Mesodermal cell (in vitro differentiated cells): Measurements from ENCODE around the gene ISG20L2.
"Not testable (repeated sequence)": the region's sequence is repeated elsewhere in the genome, so short reads cannot be mapped to it uniquely, and the experiment has no call there.

Experiments used
- H3K27ac ChIP-seq: 2 replicates; pipeline ENCODE4 v1.7.0; 2013; ENCODE audit warnings: mild to moderate bottlenecking, low read depth, low read length, moderate library complexity; ENCODE audit not compliant: severe bottlenecking
- H3K36me3 ChIP-seq: 2 replicates; pipeline ENCODE4 v1.7.1; 2013; ENCODE audit warnings: mild to moderate bottlenecking, low read length, moderate library complexity; ENCODE audit not compliant: control insufficient read depth, insufficient read depth
- H3K4me1 ChIP-seq: one replicate; pipeline ENCODE4 v1.7.1; 2013; ENCODE audit warnings: mild to moderate bottlenecking, low read length; ENCODE audit not compliant: insufficient read depth, control insufficient read depth, poor library complexity, severe bottlenecking
- H3K4me3 ChIP-seq: 2 replicates; pipeline ENCODE4 v1.7.0; 2013; ENCODE audit warnings: low read length, control low read depth, mild to moderate bottlenecking; ENCODE audit not compliant: insufficient read depth, poor library complexity, severe bottlenecking; ENCODE audit errors: extremely low read depth
- H3K9me3 ChIP-seq: 2 replicates; pipeline ENCODE4 v1.7.1; 2013; ENCODE audit warnings: mild to moderate bottlenecking, low read length, moderate library complexity; ENCODE audit not compliant: control insufficient read depth
- WGBS, 2 experiments: methylation state at CpG; one replicate each; pipeline ENCODE4 v1.1.5; 2013; ENCODE audit warnings: missing lambda C conversion rate in 2 of 2; ENCODE audit not compliant: insufficient coverage in 2 of 2; 5-methylcytosine and 5-hydroxymethylcytosine counted together

The ISG20L2 gene

DNA sequence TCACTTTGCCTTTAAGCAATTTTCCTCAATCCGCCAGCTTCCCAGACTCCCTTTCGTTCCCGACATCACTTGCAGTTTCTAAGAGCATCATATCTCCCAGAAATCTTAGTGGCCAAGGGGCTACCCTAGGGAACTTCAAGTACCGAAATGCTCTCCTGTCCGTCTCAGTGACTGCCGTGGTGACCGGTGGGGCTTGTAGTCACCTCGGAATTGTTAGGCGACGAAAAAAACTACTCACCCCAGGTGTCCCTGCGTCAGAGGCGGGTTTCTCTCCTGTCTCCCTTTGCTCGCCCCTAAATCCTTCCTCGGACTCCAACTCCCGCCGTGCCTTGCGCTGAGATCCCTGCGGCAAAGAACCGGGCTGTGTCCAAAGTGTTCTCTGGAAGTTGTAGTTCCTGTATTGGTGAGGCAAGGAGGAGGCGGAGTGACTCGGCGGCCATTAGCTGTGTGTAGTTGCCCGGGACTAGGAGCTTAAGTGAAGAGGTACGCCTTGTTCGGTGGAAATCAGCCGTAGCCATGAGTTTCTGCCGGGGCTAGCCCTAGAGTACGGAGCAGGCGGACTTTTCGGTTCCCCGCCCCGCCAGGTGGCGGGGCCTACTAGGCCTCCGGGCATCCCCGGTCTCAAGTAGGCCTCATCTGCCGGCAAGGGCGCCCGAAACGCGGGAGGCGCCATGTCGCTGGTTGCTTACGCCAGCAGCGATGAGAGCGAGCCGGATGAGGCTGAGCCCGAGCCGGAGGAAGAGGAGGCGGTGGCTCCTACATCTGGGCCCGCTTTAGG lies 38.7 kb upstream of the ISG20L2 start, which contains the start of gene PRCC:
Gene PRCC, plus strand, starts transcription at position 435 of the 778 bp plus-strand sequence. Its CDS starts 237 bp downstream, at position 672.
- H3K4me1 ChIP-seq, result peaks cover 16% of the 10 kb centered on the region
- peak within 1 kb of the TSS; percentile 88 for H3K4me3 ChIP-seq
- peak within 1 kb of the TSS; percentile 67 for H3K27ac ChIP-seq
- H3K36me3 ChIP-seq, result peaks cover 26% of the 10 kb centered on the region
- 0 to 1% methylated on average over 39 to 44 of the region's 50 CpGs for WGBS, 2 experiments
- H3K9me3 ChIP-seq, result no peaks in the 10 kb centered on the region

GRCh38 chr1:156766298-156767100 lies 37.9 kb upstream of the ISG20L2 start:
- H3K27ac ChIP-seq, result peak overlapping the region; percentile 67
- H3K36me3 ChIP-seq, result peaks cover 23% of the 10 kb centered on the region
- whole genome bisulfite sequencing, 2 experiments, result 64 to 66% methylated on average over 13 of the region's 14 CpGs
- H3K9me3 ChIP-seq, result no peaks in the 10 kb centered on the region
- peak overlapping the region; percentile 88 for H3K4me3 ChIP-seq
- peaks cover 9% of the 10 kb centered on the region for H3K4me1 ChIP-seq

- Histone ChIP-seq H3K36me3 (peaks cover 15% of the 10 kb centered on the region), H3K4me1 (peaks cover 5% of the 10 kb centered on the region), H3K4me3 (no peak overlapping the region), H3K9me3 (no peaks in the 10 kb centered on the region), H3K27ac (no peak overlapping the region)
- WGBS, 2 experiments, result 97 to 98% methylated on average over 5 of the region's 5 CpGs
Observed at GRCh38 chr1:156765666-156766065, 37.1 kb upstream of the ISG20L2 start.

DNA sequence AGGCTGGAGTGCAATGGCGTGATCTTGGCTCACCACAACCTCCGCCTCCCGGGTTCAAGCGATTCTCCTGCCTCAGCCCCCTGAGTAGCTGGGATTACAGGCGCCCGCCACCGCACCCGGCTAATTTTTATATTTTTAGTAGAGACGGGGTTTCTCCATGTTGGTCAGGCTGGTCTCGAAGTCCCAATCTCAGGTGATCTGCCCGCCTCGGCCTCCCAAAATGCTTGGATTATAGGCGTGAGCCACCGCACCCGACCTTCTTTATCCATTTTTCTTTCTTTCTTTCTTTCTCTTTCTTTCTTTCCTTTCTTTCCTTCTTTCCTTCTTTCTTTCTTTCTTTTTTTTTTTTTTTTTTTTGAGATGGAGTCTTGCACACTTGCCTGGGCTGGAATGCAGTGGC lies 36.6 kb upstream of the ISG20L2 start:
- not testable (repeated sequence) for H3K4me3 ChIP-seq, H3K36me3 ChIP-seq, H3K27ac ChIP-seq, H3K4me1 ChIP-seq, H3K9me3 ChIP-seq
- WGBS, 2 experiments, result 99 to 100% methylated on average over 8 to 12 of the region's 15 CpGs

GRCh38 chr1:156760796-156761104 lies 32.2 kb upstream of the ISG20L2 start:
- 94 to 100% methylated on average over 3 to 4 of the region's 4 CpGs for WGBS, 2 experiments
- H3K36me3 ChIP-seq, result peaks cover 4% of the 10 kb centered on the region
- no peaks in the 10 kb centered on the region for H3K4me1 ChIP-seq
- H3K27ac ChIP-seq, result no peak overlapping the region
- H3K4me3 ChIP-seq, result no peak overlapping the region
- no peaks in the 10 kb centered on the region for H3K9me3 ChIP-seq

- WGBS, 2 experiments, result 57 to 75% methylated on average over 3 to 5 of the region's 6 CpGs
- no peak overlapping the region for H3K4me3 ChIP-seq
Observed at GRCh38 chr1:156760092-156760795, 31.7 kb upstream of the ISG20L2 start.

GRCh38 chr1:156757572-156758253 lies 29.1 kb upstream of the ISG20L2 start:
- H3K9me3 ChIP-seq, H3K27ac ChIP-seq, H3K36me3 ChIP-seq, H3K4me3 ChIP-seq, H3K4me1 ChIP-seq: not testable (repeated sequence)
- 100% methylated on average over 3 to 7 of the region's 10 CpGs for WGBS, 2 experiments

More at GRCh38 chr1:156760092-156760795, 31.7 kb upstream of the ISG20L2 start:
- Histone ChIP-seq H3K27ac (no peak overlapping the region), H3K36me3 (peaks cover 4% of the 10 kb centered on the region), H3K9me3 (no peaks in the 10 kb centered on the region), H3K4me1 (no peaks in the 10 kb centered on the region)

- peaks cover 4% of the 10 kb centered on the region for H3K36me3 ChIP-seq
- 100% methylated on average over 1 of the region's 1 CpG for WGBS, 2 experiments
- no peak overlapping the region for H3K4me3 ChIP-seq
- H3K9me3 ChIP-seq, result no peaks in the 10 kb centered on the region
- no peak overlapping the region for H3K27ac ChIP-seq
- no peaks in the 10 kb centered on the region for H3K4me1 ChIP-seq
Observed at GRCh38 chr1:156756355-156756754, 27.8 kb upstream of the ISG20L2 start.

DNA sequence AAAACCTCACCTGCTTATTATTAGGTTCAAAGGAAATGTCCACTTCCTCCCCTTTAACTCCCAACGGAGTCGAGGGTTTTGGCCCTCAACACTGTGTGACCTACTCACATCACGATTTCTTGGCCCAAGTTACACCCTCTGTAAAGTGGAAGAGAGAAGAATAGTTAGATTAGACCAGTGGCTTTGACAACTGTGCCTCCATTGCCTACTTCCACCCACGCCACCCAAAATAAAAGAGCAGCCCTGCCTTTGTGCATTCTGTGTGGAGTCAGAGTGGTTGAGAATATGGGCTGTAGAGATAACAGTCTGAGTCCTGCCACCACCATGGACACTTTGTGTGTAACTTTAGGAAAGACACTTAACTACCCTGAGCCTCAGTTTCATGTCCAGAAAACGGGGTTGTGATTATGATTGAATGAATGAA lies 27.0 kb upstream of the ISG20L2 start:
- peaks cover 4% of the 10 kb centered on the region for H3K36me3 ChIP-seq
- no peak overlapping the region for H3K4me3 ChIP-seq
- no peak overlapping the region for H3K27ac ChIP-seq
- H3K4me1 ChIP-seq, result no peaks in the 10 kb centered on the region
- H3K9me3 ChIP-seq, result no peaks in the 10 kb centered on the region
- WGBS, 2 experiments, result 100% methylated on average over 1 of the region's 5 CpGs

DNA sequence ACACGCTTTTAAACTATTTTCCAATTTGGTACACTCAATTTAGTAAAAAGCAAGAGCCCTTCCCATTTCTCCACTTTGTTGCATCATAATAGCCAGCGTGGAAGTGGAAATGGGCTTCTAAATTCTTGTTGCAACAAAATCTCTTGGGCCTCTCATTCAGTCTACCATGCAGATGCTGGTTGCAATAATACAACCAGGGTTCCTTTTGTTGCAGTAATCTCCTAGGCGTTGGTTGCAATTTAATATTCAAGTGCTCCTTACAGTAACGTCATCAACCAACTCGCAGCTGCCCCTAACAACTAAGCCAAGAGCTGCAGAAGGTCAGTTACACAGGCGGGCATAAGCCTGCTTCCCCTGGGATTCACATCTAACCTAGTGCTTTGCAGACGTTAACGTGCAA lies 25.7 kb upstream of the ISG20L2 start:
- Histone ChIP-seq H3K9me3 (no peaks in the 10 kb centered on the region), H3K27ac (no peak overlapping the region), H3K4me3 (no peak overlapping the region), H3K36me3 (peaks cover 15% of the 10 kb centered on the region), H3K4me1 (peaks cover 9% of the 10 kb centered on the region)
- WGBS, 2 experiments, result 91 to 97% methylated on average over 6 to 8 of the region's 8 CpGs
